Measurements from ENCODE around the gene RBPJL. TPM values are rescaled to one million over a fixed set of nuclear protein-coding genes. Genes with fewer than 3 reads are reported as not detected.

Gene RBPJL
- polyA plus RNA-seq, 2 of the 4 experiments (the other 2 are of a cell fraction): not detected

DNA sequence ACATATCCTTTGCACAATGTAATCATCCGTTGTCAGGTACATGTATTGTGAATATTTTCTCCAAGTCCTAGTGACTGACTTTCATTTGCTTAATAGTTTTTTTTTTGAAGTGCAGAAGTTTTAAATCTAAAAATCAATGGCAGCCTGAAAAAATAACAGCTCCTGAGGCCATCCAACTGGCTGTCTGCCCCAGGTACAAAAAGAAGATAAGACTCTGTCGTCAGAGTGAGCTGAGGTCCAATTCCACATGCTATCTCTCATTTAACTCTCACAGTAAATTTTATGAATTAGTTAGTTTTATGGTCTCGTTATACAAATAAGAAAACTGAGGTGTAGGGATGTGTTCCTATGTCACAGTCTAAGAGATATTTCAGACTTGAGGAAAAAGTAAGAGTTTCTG is 31.3 kb upstream of the RBPJL start:
- ChIA-PET POLR2A (interaction anchor here (0.6 kb wide), 1 partner anchor 69 kb away, joined by 3 read pairs; no protein-coding TSS in a partner anchor), CTCF (interaction anchor here (0.9 to 1.2 kb wide), 2 partner anchors 15 to 496 kb away, joined by 3 read pairs; no protein-coding TSS in a partner anchor)
- Histone ChIP-seq H3K4me1 (no peaks in the 10 kb centered on the region), H3K9me3 (no peaks in the 10 kb centered on the region; the same call in 2 of the 3 replicates), H3K27ac (no peak overlapping the region), H3K4me2 (no peak overlapping the region), H3K4me3 (no peak overlapping the region)
- FAIRE-seq (no peak), DNase-seq (ENCODE audit: low read depth in 1 of 2, low spot score in 1 of 2) (no peak), ATAC-seq (no peak)
- 3% methylated on average over 3 of the region's 3 CpGs for WGBS (ENCODE audit: missing lambda C conversion rate)
- no peak for TF ChIP-seq CBX8 (IDR thresholded peaks at IDR 0.05)
- TF ChIP-seq, protein P1, sequence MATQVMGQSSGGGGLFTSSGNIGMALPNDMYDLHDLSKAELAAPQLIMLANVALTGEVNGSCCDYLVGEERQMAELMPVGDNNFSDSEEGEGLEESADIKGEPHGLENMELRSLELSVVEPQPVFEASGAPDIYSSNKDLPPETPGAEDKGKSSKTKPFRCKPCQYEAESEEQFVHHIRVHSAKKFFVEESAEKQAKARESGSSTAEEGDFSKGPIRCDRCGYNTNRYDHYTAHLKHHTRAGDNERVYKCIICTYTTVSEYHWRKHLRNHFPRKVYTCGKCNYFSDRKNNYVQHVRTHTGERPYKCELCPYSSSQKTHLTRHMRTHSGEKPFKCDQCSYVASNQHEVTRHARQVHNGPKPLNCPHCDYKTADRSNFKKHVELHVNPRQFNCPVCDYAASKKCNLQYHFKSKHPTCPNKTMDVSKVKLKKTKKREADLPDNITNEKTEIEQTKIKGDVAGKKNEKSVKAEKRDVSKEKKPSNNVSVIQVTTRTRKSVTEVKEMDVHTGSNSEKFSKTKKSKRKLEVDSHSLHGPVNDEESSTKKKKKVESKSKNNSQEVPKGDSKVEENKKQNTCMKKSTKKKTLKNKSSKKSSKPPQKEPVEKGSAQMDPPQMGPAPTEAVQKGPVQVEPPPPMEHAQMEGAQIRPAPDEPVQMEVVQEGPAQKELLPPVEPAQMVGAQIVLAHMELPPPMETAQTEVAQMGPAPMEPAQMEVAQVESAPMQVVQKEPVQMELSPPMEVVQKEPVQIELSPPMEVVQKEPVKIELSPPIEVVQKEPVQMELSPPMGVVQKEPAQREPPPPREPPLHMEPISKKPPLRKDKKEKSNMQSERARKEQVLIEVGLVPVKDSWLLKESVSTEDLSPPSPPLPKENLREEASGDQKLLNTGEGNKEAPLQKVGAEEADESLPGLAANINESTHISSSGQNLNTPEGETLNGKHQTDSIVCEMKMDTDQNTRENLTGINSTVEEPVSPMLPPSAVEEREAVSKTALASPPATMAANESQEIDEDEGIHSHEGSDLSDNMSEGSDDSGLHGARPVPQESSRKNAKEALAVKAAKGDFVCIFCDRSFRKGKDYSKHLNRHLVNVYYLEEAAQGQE (IDR thresholded peaks at IDR 0.05): no peak
- TF ChIP-seq KDM5A (IDR thresholded peaks at IDR 0.05): no peak
- no peak for TF ChIP-seq EHF (CRISPR knock-in tag; IDR thresholded peaks at IDR 0.05)
- TF ChIP-seq CBX2 (IDR thresholded peaks at IDR 0.05; ENCODE audit: borderline replicate concordance, low read depth): no peak
- no peak for TF ChIP-seq ZSCAN20 (CRISPR knock-in tag; IDR thresholded peaks at IDR 0.05)
- TF ChIP-seq, protein P2, sequence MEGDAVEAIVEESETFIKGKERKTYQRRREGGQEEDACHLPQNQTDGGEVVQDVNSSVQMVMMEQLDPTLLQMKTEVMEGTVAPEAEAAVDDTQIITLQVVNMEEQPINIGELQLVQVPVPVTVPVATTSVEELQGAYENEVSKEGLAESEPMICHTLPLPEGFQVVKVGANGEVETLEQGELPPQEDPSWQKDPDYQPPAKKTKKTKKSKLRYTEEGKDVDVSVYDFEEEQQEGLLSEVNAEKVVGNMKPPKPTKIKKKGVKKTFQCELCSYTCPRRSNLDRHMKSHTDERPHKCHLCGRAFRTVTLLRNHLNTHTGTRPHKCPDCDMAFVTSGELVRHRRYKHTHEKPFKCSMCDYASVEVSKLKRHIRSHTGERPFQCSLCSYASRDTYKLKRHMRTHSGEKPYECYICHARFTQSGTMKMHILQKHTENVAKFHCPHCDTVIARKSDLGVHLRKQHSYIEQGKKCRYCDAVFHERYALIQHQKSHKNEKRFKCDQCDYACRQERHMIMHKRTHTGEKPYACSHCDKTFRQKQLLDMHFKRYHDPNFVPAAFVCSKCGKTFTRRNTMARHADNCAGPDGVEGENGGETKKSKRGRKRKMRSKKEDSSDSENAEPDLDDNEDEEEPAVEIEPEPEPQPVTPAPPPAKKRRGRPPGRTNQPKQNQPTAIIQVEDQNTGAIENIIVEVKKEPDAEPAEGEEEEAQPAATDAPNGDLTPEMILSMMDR (IDR thresholded peaks at IDR 0.05): no peak
- TF ChIP-seq HOXB5 (CRISPR knock-in tag; IDR thresholded peaks at IDR 0.05): no peak
- TF ChIP-seq POLR2AphosphoS2 (conservative IDR thresholded peaks at IDR 0.05; ENCODE audit: low read length): no peak

DNA sequence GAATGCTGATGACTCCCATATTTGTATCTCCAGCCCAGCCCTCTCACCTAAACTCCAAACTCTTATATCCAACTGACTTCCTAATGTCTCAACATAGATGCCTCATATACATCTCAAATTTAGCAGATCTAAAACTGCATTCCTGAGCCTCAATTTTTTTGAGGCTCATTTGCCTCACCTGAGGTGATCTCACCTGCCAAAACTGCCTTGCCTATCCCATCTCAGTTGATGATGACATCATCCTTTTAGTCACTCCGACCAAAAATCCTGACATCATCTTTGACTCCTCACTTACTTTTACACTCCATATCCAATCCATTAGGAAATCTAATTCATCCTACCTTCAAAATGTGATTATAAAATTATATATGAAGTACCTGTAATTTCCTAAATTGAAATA is 26.6 kb upstream of the RBPJL start:
- no peak overlapping the region for H3K27ac ChIP-seq
- H3K4me3 ChIP-seq: no peak overlapping the region
- CTCF ChIA-PET: interaction anchor here (0.7 to 4.4 kb wide), 3 partner anchors 8 to 173 kb away, joined by 3 to 37 read pairs (median 3); no protein-coding TSS in a partner anchor
- H3K4me1 ChIP-seq: no peaks in the 10 kb centered on the region
- no peaks in the 10 kb centered on the region; the same call in 2 of the 3 replicates for H3K9me3 ChIP-seq
- no peak for DNase-seq (ENCODE audit: low read depth in 1 of 2, low spot score in 1 of 2)
- no peak overlapping the region for H3K4me2 ChIP-seq
- POLR2A ChIA-PET: no interaction called here
- FAIRE-seq: no peak
- 23% methylated on average over 1 of the region's 1 CpG for WGBS (ENCODE audit: missing lambda C conversion rate)
- TF ChIP-seq HEYL (CRISPR knock-in tag; IDR thresholded peaks at IDR 0.05) (no peak), TP53 (CRISPR knock-in tag; IDR thresholded peaks at IDR 0.05) (no peak), SMC3 (IDR thresholded peaks at IDR 0.05) (no peak), MAFK (IDR thresholded peaks at IDR 0.05; ENCODE audit: partially characterized antibody) (no peak), ZNF302 (CRISPR knock-in tag; IDR thresholded peaks at IDR 0.05) (no peak), NFE2L2 (conservative IDR thresholded peaks at IDR 0.05; ENCODE audit: low read length) (no peak), CEBPB (IDR thresholded peaks at IDR 0.05) (no peak)
- TF ChIP-seq, protein P3, sequence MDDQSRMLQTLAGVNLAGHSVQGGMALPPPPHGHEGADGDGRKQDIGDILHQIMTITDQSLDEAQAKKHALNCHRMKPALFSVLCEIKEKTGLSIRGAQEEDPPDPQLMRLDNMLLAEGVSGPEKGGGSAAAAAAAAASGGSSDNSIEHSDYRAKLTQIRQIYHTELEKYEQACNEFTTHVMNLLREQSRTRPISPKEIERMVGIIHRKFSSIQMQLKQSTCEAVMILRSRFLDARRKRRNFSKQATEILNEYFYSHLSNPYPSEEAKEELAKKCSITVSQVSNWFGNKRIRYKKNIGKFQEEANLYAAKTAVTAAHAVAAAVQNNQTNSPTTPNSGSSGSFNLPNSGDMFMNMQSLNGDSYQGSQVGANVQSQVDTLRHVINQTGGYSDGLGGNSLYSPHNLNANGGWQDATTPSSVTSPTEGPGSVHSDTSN (IDR thresholded peaks at IDR 0.05): no peak
- ATAC-seq: no peak
